Cardiac fibroblast (primary cell): ENCODE measurements around the gene USP15.

Experiments used
- DNase-seq, 2 donors: peaks; one replicate each; pipeline versions ENCODE4 v3.0.0 to v3.0.0-alpha.2; 2010; ENCODE audit warnings: low read depth in 2 of 2
- H3K4me3 ChIP-seq, 2 donors: replicated peaks in 1 of 2; 1 replicate in 1 of 2; 2 replicates in 1 of 2; pipeline ENCODE4 v1.5.1; 2011; ENCODE audit warnings: low read depth in 2 of 2, low read length in 2 of 2, mild to moderate bottlenecking in 2 of 2, moderate library complexity in 1 of 2
- TF ChIP-seq, protein P1 (sequence below): IDR thresholded peaks from one replicate; pipeline ENCODE4 v1.5.1; 2011; ENCODE audit warnings: low read depth, mild to moderate bottlenecking, low read length, inconsistent platforms

USP15 gene

GRCh38 chr12:62247281-62248045 is 12.7 kb upstream of the USP15 start:
- no peak for DNase-seq
- H3K4me3 ChIP-seq = no peak overlapping the region
- TF ChIP-seq, protein P1, sequence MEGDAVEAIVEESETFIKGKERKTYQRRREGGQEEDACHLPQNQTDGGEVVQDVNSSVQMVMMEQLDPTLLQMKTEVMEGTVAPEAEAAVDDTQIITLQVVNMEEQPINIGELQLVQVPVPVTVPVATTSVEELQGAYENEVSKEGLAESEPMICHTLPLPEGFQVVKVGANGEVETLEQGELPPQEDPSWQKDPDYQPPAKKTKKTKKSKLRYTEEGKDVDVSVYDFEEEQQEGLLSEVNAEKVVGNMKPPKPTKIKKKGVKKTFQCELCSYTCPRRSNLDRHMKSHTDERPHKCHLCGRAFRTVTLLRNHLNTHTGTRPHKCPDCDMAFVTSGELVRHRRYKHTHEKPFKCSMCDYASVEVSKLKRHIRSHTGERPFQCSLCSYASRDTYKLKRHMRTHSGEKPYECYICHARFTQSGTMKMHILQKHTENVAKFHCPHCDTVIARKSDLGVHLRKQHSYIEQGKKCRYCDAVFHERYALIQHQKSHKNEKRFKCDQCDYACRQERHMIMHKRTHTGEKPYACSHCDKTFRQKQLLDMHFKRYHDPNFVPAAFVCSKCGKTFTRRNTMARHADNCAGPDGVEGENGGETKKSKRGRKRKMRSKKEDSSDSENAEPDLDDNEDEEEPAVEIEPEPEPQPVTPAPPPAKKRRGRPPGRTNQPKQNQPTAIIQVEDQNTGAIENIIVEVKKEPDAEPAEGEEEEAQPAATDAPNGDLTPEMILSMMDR = no peak

DNA sequence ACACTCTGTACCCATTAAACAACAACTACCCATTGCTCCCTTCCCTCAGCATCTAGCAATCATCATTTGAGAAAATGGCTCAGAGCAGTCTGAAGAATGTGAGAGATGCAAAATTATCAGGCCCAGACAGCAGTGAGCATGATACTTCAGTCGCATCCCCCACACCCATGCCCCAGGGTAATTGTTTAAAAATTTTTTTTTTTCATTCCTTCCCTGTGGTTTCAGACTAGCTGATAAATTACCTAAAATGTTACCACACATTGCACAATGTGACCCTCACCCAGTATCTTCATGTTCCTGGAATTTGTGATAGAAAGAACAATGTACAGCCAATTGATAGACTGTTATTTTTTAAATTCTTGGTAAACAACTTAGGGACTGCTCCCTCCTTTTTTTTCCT is 11.3 kb upstream of the USP15 start:
- peak in 1 of 2 donors; percentile 86 for DNase-seq
- TF ChIP-seq, protein P1 = no peak
- no peak overlapping the region for H3K4me3 ChIP-seq

GRCh38 chr12:62249419-62249818 is 10.8 kb upstream of the USP15 start:
- DNase-seq = no peak
- TF ChIP-seq, protein P1 = no peak
- no peak overlapping the region for H3K4me3 ChIP-seq

GRCh38 chr12:62250671-62251608 is 9.3 kb upstream of the USP15 start:
- no peak overlapping the region for H3K4me3 ChIP-seq
- peak; percentile 61 to 87 for DNase-seq
- TF ChIP-seq, protein P1 = no peak

DNA sequence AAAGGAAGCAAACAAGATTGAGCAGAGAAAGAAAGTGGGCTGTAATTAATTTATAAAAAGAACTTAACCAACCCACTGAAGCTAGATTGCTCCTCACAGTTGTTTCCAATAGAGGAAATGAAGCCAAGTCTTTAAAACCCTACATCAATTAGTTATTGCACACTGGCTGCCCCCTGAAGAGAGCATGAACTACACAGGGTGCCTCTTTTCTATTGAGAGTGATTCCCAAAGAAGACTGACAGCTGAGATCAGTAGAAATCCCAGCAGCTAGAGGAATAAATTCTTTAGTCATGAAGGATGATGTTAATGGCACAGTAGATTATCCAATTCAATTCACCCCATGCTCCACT is 8.6 kb upstream of the USP15 start:
- no peak overlapping the region for H3K4me3 ChIP-seq
- TF ChIP-seq, protein P1 = no peak
- no peak for DNase-seq

GRCh38 chr12:62252576-62252975 is 7.6 kb upstream of the USP15 start:
- TF ChIP-seq, protein P1 = no peak
- H3K4me3 ChIP-seq = no peak overlapping the region
- no peak for DNase-seq
